DOHH2 (cell line): ENCODE measurements around the gene MSH2.
A peak's percentile ranks its signal among the peaks of the same experiment; 100 is the strongest.

Experiments used
- H3F3A ChIP-seq: fragments of 200-600 bp; sonication (generic), shearing (Covaris generic); 2 replicates; pipeline ENCODE4 v1.6.0; 2016; ENCODE audit warnings: antibody characterized with exemption, mild to moderate bottlenecking; ENCODE audit not compliant: control insufficient read depth, insufficient read depth
- H3K27ac ChIP-seq: fragments of 200-600 bp; sonication (generic); 2 replicates; pipeline ENCODE4 v1.5.1; 2014; ENCODE audit warnings: low read depth, mild to moderate bottlenecking, low read length, moderate library complexity
- H3K27me3 ChIP-seq: fragments of 200-600 bp; sonication (generic); 2 replicates; pipeline ENCODE4 v1.6.1; 2014; ENCODE audit warnings: mild to moderate bottlenecking, low read length, mixed read lengths; ENCODE audit not compliant: control insufficient read depth
- H3K36me3 ChIP-seq: fragments of 200-600 bp; sonication (generic); 2 replicates; pipeline ENCODE4 v1.6.1; 2014; ENCODE audit warnings: mild to moderate bottlenecking, low read length, moderate library complexity, mixed read lengths; ENCODE audit not compliant: control insufficient read depth
- H3K4me1 ChIP-seq: fragments of 200-600 bp; sonication (generic); 2 replicates; pipeline ENCODE4 v1.6.1; 2014; ENCODE audit warnings: mild to moderate bottlenecking, low read length, mixed read lengths; ENCODE audit not compliant: control insufficient read depth
- H3K4me2 ChIP-seq: fragments of 200-600 bp; sonication (generic); 2 replicates; pipeline ENCODE4 v1.6.0; 2014; ENCODE audit warnings: mild to moderate bottlenecking, low read length, moderate library complexity
- H3K4me3 ChIP-seq: fragments of 200-600 bp; sonication (generic); 2 replicates; pipeline ENCODE4 v1.5.1; 2014; ENCODE audit warnings: mild to moderate bottlenecking, low read length, mixed read lengths
- H3K79me2 ChIP-seq: fragments of 200-600 bp; sonication (generic); 2 replicates; pipeline ENCODE4 v1.6.1; 2014; ENCODE audit warnings: mild to moderate bottlenecking, low read length, mixed read lengths; ENCODE audit not compliant: control insufficient read depth
- H3K9me2 ChIP-seq: fragments of 200-600 bp; sonication (generic); replicated peaks from 2 replicates; pipeline ENCODE4 v1.6.1; 2014; ENCODE audit warnings: mild to moderate bottlenecking, low read length, mixed read lengths; ENCODE audit not compliant: control insufficient read depth
- H3K9me3 ChIP-seq: fragments of 200-600 bp; sonication (generic); 2 replicates; pipeline ENCODE4 v1.6.1; 2014; ENCODE audit warnings: antibody characterized with exemption, low read length, mixed read lengths; ENCODE audit not compliant: control insufficient read depth, insufficient read depth
- H4K20me1 ChIP-seq: fragments of 200-600 bp; sonication (generic); 2 replicates; pipeline ENCODE4 v1.6.0; 2014; ENCODE audit warnings: low read depth, mild to moderate bottlenecking, antibody characterized with exemption, low read length, moderate library complexity; ENCODE audit not compliant: control insufficient read depth, insufficient read depth
- CTCF ChIP-seq: fragments of 200-600 bp; sonication (generic); IDR thresholded peaks from one replicate; pipeline ENCODE4 v1.5.1; 2014; ENCODE audit warnings: antibody characterized with exemption, mild to moderate bottlenecking, low read depth, low read length; ENCODE audit not compliant: poor library complexity, severe bottlenecking
- EZH2phosphoT487 ChIP-seq: fragments of 200-600 bp; sonication (generic); IDR thresholded peaks from 2 replicates; pipeline ENCODE4 v1.6.1; 2017; ENCODE audit warnings: borderline replicate concordance, mild to moderate bottlenecking, antibody characterized with exemption, low read length, moderate library complexity, mixed read lengths

The MSH2 gene

GRCh38 chr2:47510745-47511144 is 107.8 kb downstream of the MSH2 start:
- Histone ChIP-seq H3F3A (no peaks in the 10 kb centered on the region), H3K27me3 (no peaks in the 10 kb centered on the region), H3K79me2 (no peaks in the 10 kb centered on the region), H3K27ac (no peak overlapping the region), H3K4me3 (no peak overlapping the region), H3K36me3 (peaks cover 3% of the 10 kb centered on the region), H4K20me1 (no peaks in the 10 kb centered on the region), H3K9me2 (no peaks in the 10 kb centered on the region), H3K4me2 (no peak overlapping the region), H3K4me1 (peaks cover 63% of the 10 kb centered on the region), H3K9me3 (peaks cover 6% of the 10 kb centered on the region)
- TF ChIP-seq CTCF: no peak
- no peak for TF ChIP-seq EZH2phosphoT487

- H3K4me1 ChIP-seq: peaks cover 59% of the 10 kb centered on the region
- no peaks in the 10 kb centered on the region for H3F3A ChIP-seq
- H3K4me3 ChIP-seq: 0 out of 2 replicates have a peak overlapping the region, but pooled peaks have one; percentile 6
- no peaks in the 10 kb centered on the region for H3K79me2 ChIP-seq
- H3K27me3 ChIP-seq: no peaks in the 10 kb centered on the region
- H4K20me1 ChIP-seq: no peaks in the 10 kb centered on the region
- no peak overlapping the region for H3K27ac ChIP-seq
- H3K9me2 ChIP-seq: no peaks in the 10 kb centered on the region
- H3K9me3 ChIP-seq: no peaks in the 10 kb centered on the region
- TF ChIP-seq EZH2phosphoT487: no peak
- TF ChIP-seq CTCF: no peak
- no peaks in the 10 kb centered on the region; the same call in 1 of the 2 replicates for H3K36me3 ChIP-seq
- peak overlapping the region; percentile 24 for H3K4me2 ChIP-seq
These were observed 109.7 kb downstream of the MSH2 start for GRCh38 chr2:47512581-47513083.

- Histone ChIP-seq H3K4me2 (no peak overlapping the region), H3K9me2 (no peaks in the 10 kb centered on the region), H3K4me3 (no peak overlapping the region), H3K36me3 (peaks cover 11% of the 10 kb centered on the region), H3F3A (peaks cover 4% of the 10 kb centered on the region; the same call in 1 of the 2 replicates), H4K20me1 (no peaks in the 10 kb centered on the region), H3K27ac (no peak overlapping the region), H3K27me3 (no peaks in the 10 kb centered on the region), H3K9me3 (no peaks in the 10 kb centered on the region), H3K79me2 (no peaks in the 10 kb centered on the region), H3K4me1 (peaks cover 52% of the 10 kb centered on the region)
- TF ChIP-seq EZH2phosphoT487 (no peak), CTCF (no peak)
These were observed 111.1 kb downstream of the MSH2 start for GRCh38 chr2:47513981-47514520.
